Measurements from ENCODE around the gene GPC3.

GPC3 gene

DNA sequence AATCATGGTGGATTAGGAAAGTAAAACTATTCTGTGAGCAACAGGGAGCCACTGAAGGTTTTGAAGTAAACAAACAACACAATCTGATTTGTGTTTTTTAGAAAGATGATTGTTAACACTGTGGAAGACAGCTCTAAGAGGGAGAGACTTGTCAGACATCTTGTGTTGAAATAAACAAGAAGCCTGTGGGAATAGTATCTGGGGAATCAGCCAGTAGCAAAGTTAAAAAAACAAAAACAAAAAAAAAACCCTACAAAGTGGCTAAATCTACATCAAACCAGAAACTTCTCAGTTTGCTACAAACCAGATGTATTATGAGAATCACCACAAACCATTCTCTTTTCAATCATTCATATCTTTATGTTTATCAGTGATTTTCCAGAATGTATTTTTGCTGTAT is 444.4 kb downstream of the GPC3 start:
- no peak overlapping the region for H3K9ac ChIP-seq (ENCODE audit: low read depth, low read length, poor library complexity)
- H2BK5ac ChIP-seq (ENCODE audit: low read length) = no peak overlapping the region
- H3K4me2 ChIP-seq (ENCODE audit: insufficient read depth, low read length, poor library complexity, severe bottlenecking) = no peak overlapping the region
- no peak overlapping the region for H3K14ac ChIP-seq (ENCODE audit: low read length)
- H3K4me3 ChIP-seq (ENCODE audit: low read length in 2 of 2) = no peak overlapping the region
- H2BK12ac ChIP-seq (ENCODE audit: low read length) = no peak overlapping the region
- no peak overlapping the region for H4K8ac ChIP-seq (ENCODE audit: low read depth, low read length)
- no peak overlapping the region for H2AFZ ChIP-seq (ENCODE audit: low read length)
- H3K27ac ChIP-seq (replicated peaks; ENCODE audit: low read length) = no peak overlapping the region
- no peak overlapping the region for H3K4ac ChIP-seq (ENCODE audit: low read length)
- peaks cover 2 to 3% of the 10 kb centered on the region in 2 donors for H3K9me3 ChIP-seq (replicated peaks in 1 of 2; ENCODE audit: control insufficient read depth in 2 of 2, insufficient read depth in 1 of 2, low read depth in 1 of 2, low read length in 2 of 2)
- no peak overlapping the region for H4K91ac ChIP-seq (ENCODE audit: low read depth, low read length, poor library complexity)
- peaks cover 0 to 5% of the 10 kb centered on the region in 2 donors for H3K36me3 ChIP-seq (replicated peaks in 1 of 2; ENCODE audit: control insufficient read depth in 2 of 2, insufficient read depth in 2 of 2, low read length in 2 of 2)
- no peak overlapping the region for H2AK5ac ChIP-seq (ENCODE audit: low read depth, low read length)
- DNase-seq (ENCODE audit: low spot score) = no peak
- no peaks in the 10 kb centered on the region for H3K27me3 ChIP-seq (ENCODE audit: control insufficient read depth in 3 of 3, insufficient read depth in 3 of 3, low read depth in 1 of 3, low read length in 3 of 3)
- H3K4me1 ChIP-seq (ENCODE audit: control insufficient read depth in 2 of 2, insufficient read depth in 1 of 2, low read depth in 1 of 2, low read length in 2 of 2) = peaks cover 0 to 2% of the 10 kb centered on the region in 2 donors
- no peak overlapping the region for H3K23ac ChIP-seq (ENCODE audit: low read depth, low read length, poor library complexity)
- H3K18ac ChIP-seq (ENCODE audit: low read length) = no peak overlapping the region
- no peak overlapping the region for H2BK15ac ChIP-seq (ENCODE audit: low read length)
- no peaks in the 10 kb centered on the region for H3K79me1 ChIP-seq (ENCODE audit: low read depth, low read length)
- no peak overlapping the region for H2BK120ac ChIP-seq (ENCODE audit: low read depth, low read length)

DNA sequence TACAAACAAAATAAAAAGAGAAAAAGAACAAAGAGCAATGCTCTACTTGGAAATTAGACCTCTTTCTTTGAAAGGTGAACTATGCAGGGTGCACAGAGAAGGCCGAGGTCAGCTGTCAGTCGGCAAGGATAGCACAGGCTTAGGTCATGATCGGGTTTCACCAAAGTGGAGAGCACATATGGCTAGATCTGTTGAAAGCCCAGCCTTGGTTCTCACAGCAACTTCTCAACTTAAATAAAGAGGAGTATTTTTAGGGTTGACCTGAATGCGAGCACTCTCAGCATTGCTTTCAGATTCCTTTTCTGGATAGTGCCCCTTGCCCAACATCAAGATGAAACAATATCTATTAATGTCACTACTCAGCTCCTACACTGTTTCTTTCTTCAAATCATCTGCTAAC is 447.2 kb downstream of the GPC3 start:
- H3K27ac ChIP-seq (replicated peaks; ENCODE audit: low read length) = no peak overlapping the region
- no peak overlapping the region for H2BK12ac ChIP-seq (ENCODE audit: low read length)
- H3K18ac ChIP-seq (ENCODE audit: low read length) = no peak overlapping the region
- DNase-seq (ENCODE audit: low spot score) = no peak
- peaks cover 0 to 2% of the 10 kb centered on the region in 2 donors for H3K4me1 ChIP-seq (ENCODE audit: control insufficient read depth in 2 of 2, insufficient read depth in 1 of 2, low read depth in 1 of 2, low read length in 2 of 2)
- H2BK5ac ChIP-seq (ENCODE audit: low read length) = no peak overlapping the region
- no peak overlapping the region for H2BK120ac ChIP-seq (ENCODE audit: low read depth, low read length)
- no peak overlapping the region for H4K91ac ChIP-seq (ENCODE audit: low read depth, low read length, poor library complexity)
- no peak overlapping the region for H3K23ac ChIP-seq (ENCODE audit: low read depth, low read length, poor library complexity)
- no peaks in the 10 kb centered on the region for H3K27me3 ChIP-seq (ENCODE audit: control insufficient read depth in 3 of 3, insufficient read depth in 3 of 3, low read depth in 1 of 3, low read length in 3 of 3)
- H3K36me3 ChIP-seq (replicated peaks in 1 of 2; ENCODE audit: control insufficient read depth in 2 of 2, insufficient read depth in 2 of 2, low read length in 2 of 2) = peaks cover 0 to 5% of the 10 kb centered on the region in 2 donors
- H3K4ac ChIP-seq (ENCODE audit: low read length) = no peak overlapping the region
- H3K4me3 ChIP-seq (ENCODE audit: low read length in 2 of 2) = no peak overlapping the region
- H3K79me1 ChIP-seq (ENCODE audit: low read depth, low read length) = no peaks in the 10 kb centered on the region
- no peak overlapping the region for H2BK15ac ChIP-seq (ENCODE audit: low read length)
- WGBS, 2 donors (ENCODE audit: extremely low coverage in 2 of 2, insufficient read length in 2 of 2, insufficient replicate concordance in 1 of 2) = no CpG with 5 or more reads among the region's 4 CpGs
- no peak overlapping the region for H3K14ac ChIP-seq (ENCODE audit: low read length)
- no peak overlapping the region for H3K4me2 ChIP-seq (ENCODE audit: insufficient read depth, low read length, poor library complexity, severe bottlenecking)
- no peaks in the 10 kb centered on the region for H3K9me3 ChIP-seq (replicated peaks in 1 of 2; ENCODE audit: control insufficient read depth in 2 of 2, insufficient read depth in 1 of 2, low read depth in 1 of 2, low read length in 2 of 2)
- H2AK5ac ChIP-seq (ENCODE audit: low read depth, low read length) = no peak overlapping the region
- no peak overlapping the region for H4K8ac ChIP-seq (ENCODE audit: low read depth, low read length)
- no peak overlapping the region for H2AFZ ChIP-seq (ENCODE audit: low read length)
- no peak overlapping the region for H3K9ac ChIP-seq (ENCODE audit: low read depth, low read length, poor library complexity)

DNA sequence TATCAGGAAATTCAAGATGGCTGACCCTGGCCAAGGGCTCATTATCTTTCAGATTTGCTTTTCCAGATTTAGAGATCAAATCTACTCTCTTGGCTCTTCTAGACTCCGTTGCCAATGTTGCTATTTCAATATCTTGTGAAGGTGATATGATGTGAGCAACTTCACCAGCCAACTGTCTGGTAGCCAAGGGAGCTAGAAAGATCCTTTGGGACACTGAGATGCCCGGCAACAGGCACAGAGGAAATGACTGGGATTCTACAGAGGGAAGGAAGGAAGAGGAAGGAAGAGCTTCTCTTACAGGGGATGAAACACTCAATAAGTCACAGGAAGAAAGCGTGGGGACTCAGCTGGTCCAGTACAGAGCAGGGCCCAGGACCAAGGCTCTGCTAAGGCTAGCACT is 448.3 kb downstream of the GPC3 start:
- Histone ChIP-seq H3K9me3 (replicated peaks in 1 of 2; ENCODE audit: control insufficient read depth in 2 of 2, insufficient read depth in 1 of 2, low read depth in 1 of 2, low read length in 2 of 2) (no peaks in the 10 kb centered on the region), H2BK120ac (ENCODE audit: low read depth, low read length) (no peak overlapping the region), H3K23ac (ENCODE audit: low read depth, low read length, poor library complexity) (no peak overlapping the region), H2BK12ac (ENCODE audit: low read length) (no peak overlapping the region), H3K4ac (ENCODE audit: low read length) (no peak overlapping the region), H3K18ac (ENCODE audit: low read length) (no peak overlapping the region), H3K27me3 (ENCODE audit: control insufficient read depth in 3 of 3, insufficient read depth in 3 of 3, low read depth in 1 of 3, low read length in 3 of 3) (no peaks in the 10 kb centered on the region), H3K14ac (ENCODE audit: low read length) (no peak overlapping the region), H2BK5ac (ENCODE audit: low read length) (no peak overlapping the region), H2AFZ (ENCODE audit: low read length) (no peak overlapping the region), H3K4me1 (ENCODE audit: control insufficient read depth in 2 of 2, insufficient read depth in 1 of 2, low read depth in 1 of 2, low read length in 2 of 2) (peaks cover 0 to 2% of the 10 kb centered on the region in 2 donors), H4K91ac (ENCODE audit: low read depth, low read length, poor library complexity) (no peak overlapping the region), H2AK5ac (ENCODE audit: low read depth, low read length) (no peak overlapping the region), H3K36me3 (replicated peaks in 1 of 2; ENCODE audit: control insufficient read depth in 2 of 2, insufficient read depth in 2 of 2, low read length in 2 of 2) (peaks cover 0 to 5% of the 10 kb centered on the region in 2 donors), H4K8ac (ENCODE audit: low read depth, low read length) (no peak overlapping the region), H3K4me3 (ENCODE audit: low read length in 2 of 2) (no peak overlapping the region), H3K4me2 (ENCODE audit: insufficient read depth, low read length, poor library complexity, severe bottlenecking) (no peak overlapping the region), H2BK15ac (ENCODE audit: low read length) (no peak overlapping the region), H3K27ac (replicated peaks; ENCODE audit: low read length) (no peak overlapping the region), H3K79me1 (ENCODE audit: low read depth, low read length) (no peaks in the 10 kb centered on the region), H3K9ac (ENCODE audit: low read depth, low read length, poor library complexity) (no peak overlapping the region)
- no CpG with 5 or more reads among the region's 3 CpGs for WGBS, 2 donors (ENCODE audit: extremely low coverage in 2 of 2, insufficient read length in 2 of 2, insufficient replicate concordance in 1 of 2)
- no peak for DNase-seq (ENCODE audit: low spot score)

DNA sequence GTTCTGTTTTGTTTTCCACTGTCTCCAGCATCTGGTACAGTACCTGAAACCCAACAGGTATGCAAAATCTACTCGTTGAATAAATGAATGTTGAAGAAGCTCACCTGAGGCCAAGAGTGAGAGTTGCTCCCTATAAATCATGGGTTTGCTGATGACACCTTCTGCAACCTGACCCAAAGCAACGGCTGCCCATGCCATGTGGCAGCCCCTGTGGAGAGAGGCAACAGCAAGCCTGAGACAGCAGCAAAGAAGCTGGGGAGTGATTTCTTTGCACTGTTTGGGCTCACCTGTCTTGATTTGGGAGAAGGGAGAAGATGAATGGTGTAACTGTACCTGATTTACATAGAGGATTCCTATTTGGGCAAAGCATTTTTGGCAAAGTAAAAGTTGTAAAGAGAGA is 450.3 kb downstream of the GPC3 start:
- no peak for DNase-seq (ENCODE audit: low spot score)
- no peak overlapping the region for H3K4me2 ChIP-seq (ENCODE audit: insufficient read depth, low read length, poor library complexity, severe bottlenecking)
- no peaks in the 10 kb centered on the region for H3K79me1 ChIP-seq (ENCODE audit: low read depth, low read length)
- no peak overlapping the region for H3K9ac ChIP-seq (ENCODE audit: low read depth, low read length, poor library complexity)
- no peak overlapping the region for H3K18ac ChIP-seq (ENCODE audit: low read length)
- H3K4ac ChIP-seq (ENCODE audit: low read length) = no peak overlapping the region
- no peak overlapping the region for H2BK5ac ChIP-seq (ENCODE audit: low read length)
- no peak overlapping the region for H3K27ac ChIP-seq (replicated peaks; ENCODE audit: low read length)
- no peak overlapping the region for H2BK12ac ChIP-seq (ENCODE audit: low read length)
- no peak overlapping the region for H3K14ac ChIP-seq (ENCODE audit: low read length)
- peaks cover 0 to 2% of the 10 kb centered on the region in 2 donors for H3K4me1 ChIP-seq (ENCODE audit: control insufficient read depth in 2 of 2, insufficient read depth in 1 of 2, low read depth in 1 of 2, low read length in 2 of 2)
- H3K23ac ChIP-seq (ENCODE audit: low read depth, low read length, poor library complexity) = no peak overlapping the region
- peaks cover 0 to 5% of the 10 kb centered on the region in 2 donors for H3K36me3 ChIP-seq (replicated peaks in 1 of 2; ENCODE audit: control insufficient read depth in 2 of 2, insufficient read depth in 2 of 2, low read length in 2 of 2)
- no peak overlapping the region for H4K91ac ChIP-seq (ENCODE audit: low read depth, low read length, poor library complexity)
- no peak overlapping the region for H3K4me3 ChIP-seq (ENCODE audit: low read length in 2 of 2)
- H2AK5ac ChIP-seq (ENCODE audit: low read depth, low read length) = no peak overlapping the region
- H2AFZ ChIP-seq (ENCODE audit: low read length) = no peak overlapping the region
- H3K27me3 ChIP-seq (ENCODE audit: control insufficient read depth in 3 of 3, insufficient read depth in 3 of 3, low read depth in 1 of 3, low read length in 3 of 3) = no peaks in the 10 kb centered on the region
- H2BK15ac ChIP-seq (ENCODE audit: low read length) = no peak overlapping the region
- no peaks in the 10 kb centered on the region for H3K9me3 ChIP-seq (replicated peaks in 1 of 2; ENCODE audit: control insufficient read depth in 2 of 2, insufficient read depth in 1 of 2, low read depth in 1 of 2, low read length in 2 of 2)
- H4K8ac ChIP-seq (ENCODE audit: low read depth, low read length) = no peak overlapping the region
- no peak overlapping the region for H2BK120ac ChIP-seq (ENCODE audit: low read depth, low read length)
- no CpG with 5 or more reads among the region's 2 CpGs for WGBS, 2 donors (ENCODE audit: extremely low coverage in 2 of 2, insufficient read length in 2 of 2, insufficient replicate concordance in 1 of 2)
